Sigmoid colon (tissue), 7 donors: ENCODE results near the gene METTL13. TPM values are rescaled to one million over a fixed set of nuclear protein-coding genes. Genes with fewer than 3 reads are reported as not detected.

Source experiments
- DNase-seq: peaks from one replicate; pipeline ENCODE4 v3.0.0-alpha.2; 2019
- H3K27ac ChIP-seq, 4 donors: fragments of 200-600 bp; sonication (generic); one replicate each; pipeline ENCODE4 v1.5.1; 2016 to 2019; ENCODE audit warnings: mild to moderate bottlenecking in 1 of 4
- H3K27me3 ChIP-seq, 3 donors: fragments of 200-600 bp; sonication (generic); one replicate each; pipeline ENCODE4 v1.5.1; 2019; ENCODE audit warnings: mild to moderate bottlenecking in 1 of 3
- H3K36me3 ChIP-seq, 4 donors: fragments of 200-600 bp; sonication (generic); one replicate each; pipeline ENCODE4 v1.5.1; 2016 to 2019
- H3K4me1 ChIP-seq, 4 donors: fragments of 200-600 bp; sonication (generic); one replicate each; pipeline ENCODE4 v1.5.1; 2017 to 2019
- H3K4me3 ChIP-seq, 4 donors: fragments of 200-600 bp; sonication (generic); one replicate each; pipeline ENCODE4 v1.5.1; 2017 to 2019; ENCODE audit warnings: mild to moderate bottlenecking in 2 of 4, moderate library complexity in 1 of 4
- H3K9me3 ChIP-seq, 4 donors: fragments of 200-600 bp in 3 of 4; sonication (generic) in 3 of 4; one replicate each; pipeline versions ENCODE4 v1.5.1 to v1.6.1; 2013 to 2019
- EP300 ChIP-seq, 4 donors: sonication (generic); formaldehyde crosslinking; IDR thresholded peaks; one replicate each; pipeline ENCODE4 v1.6.1; 2017; ENCODE audit warnings: antibody characterized with exemption in 4 of 4
- POLR2A ChIP-seq, 2 donors: fragments of 450-650 bp; IDR thresholded peaks; one replicate each; pipeline ENCODE4 v1.6.1; 2016; ENCODE audit warnings: antibody characterized with exemption in 2 of 2, mild to moderate bottlenecking in 2 of 2, moderate library complexity in 2 of 2
- POLR2AphosphoS5 ChIP-seq, 4 donors: sonication (generic); formaldehyde crosslinking; IDR thresholded peaks; one replicate each; pipeline ENCODE4 v1.6.1; 2017; ENCODE audit warnings: antibody characterized with exemption in 4 of 4
- WGBS, 2 donors: extraction: QIAGEN DNeasy Blood & Tissue Kit; methylation state at CpG; one replicate each; pipeline ENCODE4 v1.1.7; 2013; 5-methylcytosine and 5-hydroxymethylcytosine counted together
- intact Hi-C: fragments of 100-400 bp; cut with DNase I; formaldehyde crosslinking; loops from one replicate; pipeline ENCODE4 v1.15.1; 2023
- polyA plus RNA-seq, 3 donors: library from polyadenylated mRNA; stranded (reverse); fragments of 200-250 nt; gene quantifications; one replicate each; pipeline ENCODE4 v1.2.3, GENCODE V29; 2013
- total RNA-seq, 4 donors: library from RNA; depleted of rRNA; stranded (reverse); fragments of >200 nt; gene quantifications; one replicate each; pipeline ENCODE4 v1.1.0, GENCODE V29; 2016
- TF ChIP-seq, protein P1 (sequence below), 4 experiments: fragments of 450-650 bp in 3 of 4; fragments of 200-600 bp in 1 of 4; IDR thresholded peaks; one replicate each; pipeline ENCODE4 v1.5.1; 2016 to 2019; ENCODE audit warnings: antibody characterized with exemption in 4 of 4, mild to moderate bottlenecking in 3 of 4, moderate library complexity in 2 of 4
- donor health status: healthy with polysubstance abuse.
- donor health status: Bipolar disorder and iron deficiency.
- donor health status: healthy.

METTL13 gene
- total and polyA plus RNA-seq, 7 donors, result 8.4 to 29.3 (median 16.1) TPM

DNA sequence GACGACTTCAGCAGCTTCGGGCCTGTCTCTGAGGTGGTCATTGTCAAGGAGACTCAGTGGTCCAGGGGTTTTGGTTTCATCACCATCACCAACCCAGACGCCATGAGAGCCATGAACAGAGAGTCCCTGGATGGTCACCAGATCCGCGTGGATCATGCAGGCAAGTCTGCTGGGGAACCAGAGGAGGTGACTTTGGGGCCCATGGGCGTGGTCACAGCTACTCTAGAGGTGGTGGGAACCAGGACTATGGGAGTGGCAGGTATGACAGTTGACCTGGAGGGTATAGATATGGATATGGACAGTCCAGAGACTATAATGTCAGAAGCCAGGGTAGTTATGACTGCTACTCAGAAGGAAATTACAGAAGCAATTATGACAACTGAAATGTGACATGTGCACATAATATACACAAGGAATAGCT lies 19.3 kb upstream of the METTL13 start:
- Histone ChIP-seq H3K9me3 (no peaks in the 10 kb centered on the region), H3K36me3 (no peaks in the 10 kb centered on the region), H3K27ac (no peak overlapping the region), H3K4me1 (no peaks in the 10 kb centered on the region), H3K4me3 (no peak overlapping the region), H3K27me3 (no peaks in the 10 kb centered on the region)
- WGBS, 2 donors, result 82 to 90% methylated on average over 6 of the region's 6 CpGs
- no peak for DNase-seq
- intact Hi-C loops, result no loop called here
- TF ChIP-seq POLR2A (IDR thresholded peaks at IDR 0.05) (no peak), POLR2AphosphoS5 (IDR thresholded peaks at IDR 0.05) (no peak)

DNA sequence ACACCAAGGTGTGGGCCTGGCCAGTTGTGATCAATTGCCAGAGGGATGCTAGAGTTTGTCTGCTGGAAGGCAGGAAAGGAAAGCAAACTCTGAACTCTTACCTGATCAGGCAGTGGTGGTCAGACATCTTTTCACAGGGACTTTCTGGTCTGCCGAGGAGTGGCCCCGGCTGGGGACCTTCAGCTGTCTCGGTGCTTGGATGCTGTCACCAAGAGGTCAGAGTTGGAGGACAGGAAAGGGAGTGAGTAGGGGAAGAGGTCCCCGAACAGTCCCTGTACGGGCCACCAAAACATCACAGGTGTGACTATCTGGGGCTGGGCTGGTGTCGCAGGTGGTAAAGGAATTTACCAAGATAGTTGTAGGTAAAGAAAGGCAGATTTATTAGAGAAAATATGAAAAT lies 17.7 kb upstream of the METTL13 start:
- Histone ChIP-seq H3K4me3 (no peak overlapping the region), H3K36me3 (no peaks in the 10 kb centered on the region), H3K9me3 (no peaks in the 10 kb centered on the region), H3K27ac (no peak overlapping the region), H3K27me3 (no peaks in the 10 kb centered on the region), H3K4me1 (no peaks in the 10 kb centered on the region)
- TF ChIP-seq POLR2A (IDR thresholded peaks at IDR 0.05), result no peak
- TF ChIP-seq, protein P1, sequence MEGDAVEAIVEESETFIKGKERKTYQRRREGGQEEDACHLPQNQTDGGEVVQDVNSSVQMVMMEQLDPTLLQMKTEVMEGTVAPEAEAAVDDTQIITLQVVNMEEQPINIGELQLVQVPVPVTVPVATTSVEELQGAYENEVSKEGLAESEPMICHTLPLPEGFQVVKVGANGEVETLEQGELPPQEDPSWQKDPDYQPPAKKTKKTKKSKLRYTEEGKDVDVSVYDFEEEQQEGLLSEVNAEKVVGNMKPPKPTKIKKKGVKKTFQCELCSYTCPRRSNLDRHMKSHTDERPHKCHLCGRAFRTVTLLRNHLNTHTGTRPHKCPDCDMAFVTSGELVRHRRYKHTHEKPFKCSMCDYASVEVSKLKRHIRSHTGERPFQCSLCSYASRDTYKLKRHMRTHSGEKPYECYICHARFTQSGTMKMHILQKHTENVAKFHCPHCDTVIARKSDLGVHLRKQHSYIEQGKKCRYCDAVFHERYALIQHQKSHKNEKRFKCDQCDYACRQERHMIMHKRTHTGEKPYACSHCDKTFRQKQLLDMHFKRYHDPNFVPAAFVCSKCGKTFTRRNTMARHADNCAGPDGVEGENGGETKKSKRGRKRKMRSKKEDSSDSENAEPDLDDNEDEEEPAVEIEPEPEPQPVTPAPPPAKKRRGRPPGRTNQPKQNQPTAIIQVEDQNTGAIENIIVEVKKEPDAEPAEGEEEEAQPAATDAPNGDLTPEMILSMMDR (IDR thresholded peaks at IDR 0.05), result no peak
- TF ChIP-seq POLR2AphosphoS5 (IDR thresholded peaks at IDR 0.05), result no peak
- TF ChIP-seq EP300 (IDR thresholded peaks at IDR 0.05), result no peak
- intact Hi-C loops, result no loop called here
- 81 to 90% methylated on average over 6 of the region's 6 CpGs for WGBS, 2 donors
- DNase-seq, result no peak

DNA sequence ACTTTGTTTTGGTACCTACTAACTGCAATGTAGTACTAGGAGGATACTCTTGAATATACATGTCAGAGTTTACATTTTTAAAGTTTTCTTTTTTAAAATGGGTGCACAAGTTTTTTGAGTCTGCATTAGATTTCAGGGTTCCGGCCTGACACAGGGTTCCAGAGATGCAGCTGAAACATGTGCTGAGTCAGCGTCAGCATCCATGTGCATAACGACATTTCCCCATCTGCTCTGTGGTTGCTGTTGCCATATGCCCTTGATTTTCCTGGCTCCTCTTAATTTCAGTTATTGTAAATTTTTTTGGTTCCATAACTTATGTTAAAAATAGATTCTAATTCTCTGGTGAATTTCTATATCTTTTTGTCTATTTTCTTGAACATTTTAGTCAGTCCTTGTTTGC lies 12.3 kb upstream of the METTL13 start:
- WGBS, 2 donors, result 54 to 85% methylated on average over 3 of the region's 3 CpGs
- Histone ChIP-seq H3K27me3 (no peaks in the 10 kb centered on the region), H3K36me3 (no peaks in the 10 kb centered on the region), H3K4me1 (no peaks in the 10 kb centered on the region), H3K27ac (no peak overlapping the region), H3K9me3 (no peaks in the 10 kb centered on the region), H3K4me3 (no peak overlapping the region)
- no peak for TF ChIP-seq EP300 (IDR thresholded peaks at IDR 0.05)
- no peak for TF ChIP-seq POLR2A (IDR thresholded peaks at IDR 0.05)
- TF ChIP-seq, protein P1 (IDR thresholded peaks at IDR 0.05), result no peak
- no peak for TF ChIP-seq POLR2AphosphoS5 (IDR thresholded peaks at IDR 0.05)
- no peak for DNase-seq
- intact Hi-C loops, result no loop called here

DNA sequence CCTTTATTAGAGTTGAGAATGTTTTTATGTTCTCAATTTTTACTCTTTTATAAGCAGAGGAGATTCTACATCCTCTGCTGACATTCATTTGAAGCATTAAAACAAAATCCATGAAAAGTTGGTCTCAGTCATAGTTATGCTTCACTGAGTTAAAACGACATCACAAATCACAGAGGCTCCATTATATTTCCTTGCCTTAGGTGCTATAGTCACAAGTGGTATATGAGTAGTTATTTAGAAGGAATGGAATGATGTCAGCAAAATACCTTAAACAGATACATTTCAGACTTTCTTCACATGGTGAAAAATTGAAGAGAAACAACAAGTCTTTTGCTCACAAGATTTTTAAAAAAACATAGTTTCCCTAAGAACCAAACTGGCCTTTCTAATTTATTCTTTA lies 11.7 kb upstream of the METTL13 start:
- Histone ChIP-seq H3K9me3 (no peaks in the 10 kb centered on the region), H3K27me3 (no peaks in the 10 kb centered on the region), H3K4me3 (no peak overlapping the region), H3K36me3 (no peaks in the 10 kb centered on the region), H3K27ac (no peak overlapping the region), H3K4me1 (no peaks in the 10 kb centered on the region)
- DNase-seq, result no peak
- intact Hi-C loops, result no loop called here
- TF ChIP-seq POLR2A (IDR thresholded peaks at IDR 0.05) (no peak), POLR2AphosphoS5 (IDR thresholded peaks at IDR 0.05) (no peak), EP300 (IDR thresholded peaks at IDR 0.05) (no peak)
- TF ChIP-seq, protein P1 (IDR thresholded peaks at IDR 0.05), result no peak
- 77 to 89% methylated on average over 1 of the region's 1 CpG for WGBS, 2 donors

DNA sequence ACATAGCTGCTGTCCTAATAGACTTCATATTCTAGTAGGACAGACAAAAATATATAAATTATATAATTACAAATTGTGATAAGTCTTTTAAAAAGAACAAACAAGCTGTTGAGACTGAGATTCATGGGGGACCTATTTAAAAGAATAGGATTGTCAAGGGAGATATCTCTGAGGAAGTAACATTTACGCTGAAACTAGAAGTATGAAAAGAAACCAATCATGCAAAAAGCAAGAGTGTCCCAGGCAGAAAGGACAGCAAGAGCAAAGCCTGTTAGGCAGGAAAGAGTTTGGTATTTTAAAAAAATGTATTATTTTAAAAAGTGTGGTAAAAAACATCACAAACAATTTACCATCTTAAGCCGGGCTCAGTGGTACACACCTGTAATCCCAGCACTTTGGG lies 9.1 kb upstream of the METTL13 start:
- no peak for TF ChIP-seq POLR2AphosphoS5 (IDR thresholded peaks at IDR 0.05)
- TF ChIP-seq, protein P1 (IDR thresholded peaks at IDR 0.05), result no peak
- TF ChIP-seq EP300 (IDR thresholded peaks at IDR 0.05), result no peak
- TF ChIP-seq POLR2A (IDR thresholded peaks at IDR 0.05), result no peak

More for the DNA sequence above, 9.1 kb upstream of the METTL13 start:
- 85 to 93% methylated on average over 2 of the region's 2 CpGs for WGBS, 2 donors
- no peaks in the 10 kb centered on the region for H3K27me3 ChIP-seq
- H3K4me3 ChIP-seq, result no peak overlapping the region
- H3K4me1 ChIP-seq, result no peaks in the 10 kb centered on the region
- no peaks in the 10 kb centered on the region for H3K36me3 ChIP-seq
- DNase-seq, result no peak
- intact Hi-C loops, result no loop called here
- no peaks in the 10 kb centered on the region for H3K9me3 ChIP-seq
- no peak overlapping the region for H3K27ac ChIP-seq
